Measurements from ENCODE around the gene PACRGL. TPM values are rescaled to one million over a fixed set of nuclear protein-coding genes. Genes with fewer than 3 reads are reported as not detected.

PACRGL gene
- polyA plus RNA-seq, 2 of the 4 experiments (the other 2 are of a cell fraction): 15.1 to 21.8 TPM

- ATAC-seq (no peak), FAIRE-seq (no peak), DNase-seq (ENCODE audit: low read depth in 1 of 2, low spot score in 1 of 2) (no peak)
- Histone ChIP-seq H3K4me2 (no peak overlapping the region), H3K9me3 (no peaks in the 10 kb centered on the region), H3K4me1 (no peaks in the 10 kb centered on the region), H3K4me3 (no peak overlapping the region), H3K27ac (no peak overlapping the region)
- 13% methylated on average over 1 of the region's 1 CpG for WGBS (ENCODE audit: missing lambda C conversion rate)
- POLR2A ChIA-PET: no interaction called here
- no peak for TF ChIP-seq KDM5A (IDR thresholded peaks at IDR 0.05)
- no peak for TF ChIP-seq PBX3 (IDR thresholded peaks at IDR 0.05)
- no peak for TF ChIP-seq CBX8 (IDR thresholded peaks at IDR 0.05)
- TF ChIP-seq ATOH8 (CRISPR knock-in tag; IDR thresholded peaks at IDR 0.05; ENCODE audit: low read depth): no peak
- TF ChIP-seq, protein P1, sequence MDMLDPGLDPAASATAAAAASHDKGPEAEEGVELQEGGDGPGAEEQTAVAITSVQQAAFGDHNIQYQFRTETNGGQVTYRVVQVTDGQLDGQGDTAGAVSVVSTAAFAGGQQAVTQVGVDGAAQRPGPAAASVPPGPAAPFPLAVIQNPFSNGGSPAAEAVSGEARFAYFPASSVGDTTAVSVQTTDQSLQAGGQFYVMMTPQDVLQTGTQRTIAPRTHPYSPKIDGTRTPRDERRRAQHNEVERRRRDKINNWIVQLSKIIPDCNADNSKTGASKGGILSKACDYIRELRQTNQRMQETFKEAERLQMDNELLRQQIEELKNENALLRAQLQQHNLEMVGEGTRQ (IDR thresholded peaks at IDR 0.05): no peak
- TF ChIP-seq HDAC2 (IDR thresholded peaks at IDR 0.05): no peak
- CTCF ChIA-PET: no interaction called here
Observed at GRCh38 chr4:20652226-20652885, 47.9 kb upstream of the PACRGL start.

DNA sequence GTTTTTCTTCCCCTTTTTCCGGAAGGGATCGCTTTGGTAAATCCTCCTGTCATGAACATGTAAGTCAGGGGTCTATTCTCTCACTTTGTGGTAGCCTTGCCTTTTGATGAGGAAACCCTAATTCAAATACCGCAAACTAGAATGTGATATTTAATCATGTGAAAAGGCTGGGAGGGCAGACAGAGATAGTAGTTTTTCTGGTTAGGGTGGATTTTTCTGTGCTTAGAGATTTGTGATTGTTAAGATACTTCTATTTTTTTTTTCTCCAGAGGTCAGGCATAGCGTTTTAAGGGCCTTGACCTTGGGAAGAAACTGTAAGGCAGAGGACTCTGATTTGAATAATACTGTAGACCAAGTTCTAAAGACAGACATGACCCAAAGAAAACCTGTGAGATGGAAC is 41.8 kb upstream of the PACRGL start:
- DNase-seq (ENCODE audit: low read depth in 1 of 2, low spot score in 1 of 2): no peak
- 47% methylated on average over 4 of the region's 4 CpGs for WGBS (ENCODE audit: missing lambda C conversion rate)
- ATAC-seq: no peak
- FAIRE-seq: no peak
- Histone ChIP-seq H3K4me1 (no peaks in the 10 kb centered on the region), H3K27ac (no peak overlapping the region), H3K9me3 (no peaks in the 10 kb centered on the region), H3K4me2 (no peak overlapping the region), H3K4me3 (no peak overlapping the region)
- CTCF ChIA-PET: no interaction called here
- POLR2A ChIA-PET: no interaction called here
- TF ChIP-seq ZC3H11A (IDR thresholded peaks at IDR 0.05): no peak
- TF ChIP-seq HOXB13 (CRISPR knock-in tag; IDR thresholded peaks at IDR 0.05; ENCODE audit: low read depth): no peak
- TF ChIP-seq RFX5 (IDR thresholded peaks at IDR 0.05): no peak
- no peak for TF ChIP-seq PHF8 (IDR thresholded peaks at IDR 0.05; ENCODE audit: borderline replicate concordance, low read depth)
- no peak for TF ChIP-seq MAFK (IDR thresholded peaks at IDR 0.05; ENCODE audit: partially characterized antibody)
- TF ChIP-seq RNF2 (IDR thresholded peaks at IDR 0.05; ENCODE audit: borderline replicate concordance, low read depth): no peak
- no peak for TF ChIP-seq SREBF2 (IDR thresholded peaks at IDR 0.05)
- no peak for TF ChIP-seq KDM1A (IDR thresholded peaks at IDR 0.05; ENCODE audit: low read depth)
- TF ChIP-seq RCOR1 (IDR thresholded peaks at IDR 0.05; ENCODE audit: low read depth, low read length): no peak
- TF ChIP-seq, protein P2, sequence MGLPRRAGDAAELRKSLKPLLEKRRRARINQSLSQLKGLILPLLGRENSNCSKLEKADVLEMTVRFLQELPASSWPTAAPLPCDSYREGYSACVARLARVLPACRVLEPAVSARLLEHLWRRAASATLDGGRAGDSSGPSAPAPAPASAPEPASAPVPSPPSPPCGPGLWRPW (IDR thresholded peaks at IDR 0.05): no peak
- no peak for TF ChIP-seq NFE2L2 (conservative IDR thresholded peaks at IDR 0.05; ENCODE audit: low read length)
- TF ChIP-seq CHD4 (IDR thresholded peaks at IDR 0.05; ENCODE audit: borderline replicate concordance): no peak
- no peak for TF ChIP-seq CHD2 (IDR thresholded peaks at IDR 0.05; ENCODE audit: low read length, partially characterized antibody)
- TF ChIP-seq KDM5A (IDR thresholded peaks at IDR 0.05): no peak
- no peak for TF ChIP-seq EHF (CRISPR knock-in tag; IDR thresholded peaks at IDR 0.05)
- no peak for TF ChIP-seq HOXB5 (CRISPR knock-in tag; IDR thresholded peaks at IDR 0.05)
- no peak for TF ChIP-seq FOSB (CRISPR knock-in tag; IDR thresholded peaks at IDR 0.05)

DNA sequence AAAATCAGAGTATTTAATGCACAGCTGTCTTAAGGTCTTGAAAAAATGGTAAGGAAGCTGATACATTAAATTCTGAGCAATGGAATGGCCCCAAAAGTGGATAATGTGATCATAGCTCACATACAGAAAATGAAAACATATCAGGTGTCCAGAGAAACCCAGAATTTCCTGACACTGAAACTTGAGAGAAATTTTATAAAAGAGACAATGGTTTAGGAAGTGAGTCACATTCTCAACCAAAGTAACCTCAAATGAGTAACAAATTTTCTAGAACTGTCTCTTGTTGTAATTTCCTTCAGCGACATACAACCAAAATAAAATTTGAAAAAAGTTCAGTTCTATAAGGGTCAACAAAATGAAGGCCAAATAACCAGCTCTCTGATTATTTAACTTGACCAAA is 37.4 kb upstream of the PACRGL start:
- DNase-seq (ENCODE audit: low read depth in 1 of 2, low spot score in 1 of 2) (no peak), FAIRE-seq (no peak), ATAC-seq (no peak)
- ChIA-PET CTCF (no interaction called here), POLR2A (no interaction called here)
- no peaks in the 10 kb centered on the region for H3K4me1 ChIP-seq
- TF ChIP-seq POLR2A (IDR thresholded peaks at IDR 0.05; ENCODE audit: low read length): no peak
- TF ChIP-seq GATA3 (IDR thresholded peaks at IDR 0.05; ENCODE audit: borderline replicate concordance): no peak
- TF ChIP-seq JUNB (IDR thresholded peaks at IDR 0.05): no peak
- TF ChIP-seq ATOH8 (CRISPR knock-in tag; IDR thresholded peaks at IDR 0.05; ENCODE audit: low read depth): no peak
- TF ChIP-seq, protein P2 (IDR thresholded peaks at IDR 0.05): no peak
- TF ChIP-seq TFCP2L1 (CRISPR knock-in tag; IDR thresholded peaks at IDR 0.05): no peak
- TF ChIP-seq EHF (CRISPR knock-in tag; IDR thresholded peaks at IDR 0.05): no peak
- no peak for TF ChIP-seq PBX3 (IDR thresholded peaks at IDR 0.05)
- H3K27ac ChIP-seq: no peak overlapping the region
- no peak overlapping the region for H3K4me3 ChIP-seq
- H3K9me3 ChIP-seq: no peaks in the 10 kb centered on the region
- WGBS (ENCODE audit: missing lambda C conversion rate): 0% methylated on average over 1 of the region's 1 CpG
- no peak overlapping the region for H3K4me2 ChIP-seq

All from A549 (cell line).